ENCODE data around the gene C19orf85.

DNA sequence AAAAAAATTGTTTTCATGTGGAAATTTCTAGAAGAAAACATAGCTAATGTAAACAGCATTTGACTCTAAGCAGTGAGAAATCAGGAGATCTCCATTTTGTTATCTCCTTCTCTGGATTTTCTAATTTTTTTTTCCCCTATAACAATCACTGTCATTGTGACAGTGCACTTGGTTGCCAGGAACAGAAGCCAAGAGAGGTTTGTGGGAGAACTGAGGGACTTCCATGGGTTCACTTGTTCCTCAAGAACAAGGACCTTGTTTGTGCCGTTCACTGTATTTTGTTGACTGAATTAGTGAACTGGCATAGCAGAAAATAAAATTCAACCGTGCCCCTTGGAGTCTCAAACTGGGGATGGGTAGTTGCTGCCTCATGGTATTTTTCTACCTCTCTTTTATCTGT, 38.5 kb downstream of the C19orf85 start:
- no peak for TF ChIP-seq EP300 (IDR thresholded peaks at IDR 0.05; ENCODE audit: borderline replicate concordance)
- TF ChIP-seq TCF12 (IDR thresholded peaks at IDR 0.05; ENCODE audit: low read depth), result no peak
- TF ChIP-seq, protein P1, sequence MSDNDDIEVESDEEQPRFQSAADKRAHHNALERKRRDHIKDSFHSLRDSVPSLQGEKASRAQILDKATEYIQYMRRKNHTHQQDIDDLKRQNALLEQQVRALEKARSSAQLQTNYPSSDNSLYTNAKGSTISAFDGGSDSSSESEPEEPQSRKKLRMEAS (IDR thresholded peaks at IDR 0.05), result no peak
- no peak for TF ChIP-seq EGR1 (IDR thresholded peaks at IDR 0.05)
- TF ChIP-seq RAD21 (IDR thresholded peaks at IDR 0.05; ENCODE audit: low read depth), result no peak
- TF ChIP-seq NFIC (IDR thresholded peaks at IDR 0.05), result no peak
